Fibroblast of the aortic adventitia (primary cell): ENCODE measurements around the gene BEGAIN. TPM values are rescaled to one million over a fixed set of nuclear protein-coding genes. Genes with fewer than 3 reads are reported as not detected.

Experiments used
- DNase-seq: peaks from one replicate; pipeline ENCODE4 v3.0.0-alpha.2; 2010; ENCODE audit warnings: low read depth
- H3K4me3 ChIP-seq: 2 replicates; pipeline ENCODE4 v1.5.1; 2011; ENCODE audit warnings: low read depth, mild to moderate bottlenecking, control low read depth, low read length, moderate library complexity
- total RNA-seq: library from RNA; depleted of rRNA; stranded (reverse); fragments of >200 nt; gene quantifications from 2 replicates; pipeline ENCODE4 v1.2.3, GENCODE V29; 2012; ENCODE audit warnings: low replicate concordance
- TF ChIP-seq, protein P1 (sequence below): IDR thresholded peaks from 2 replicates; pipeline ENCODE4 v1.5.1; 2011; ENCODE audit warnings: mild to moderate bottlenecking, low read length, control low read depth, inconsistent platforms; ENCODE audit not compliant: insufficient read depth

The BEGAIN gene
- total RNA-seq, 1 donor = 0.18 TPM

GRCh38 chr14:100586403-100587085 lies 673 bp downstream of the BEGAIN start:
- no peak for DNase-seq

DNA sequence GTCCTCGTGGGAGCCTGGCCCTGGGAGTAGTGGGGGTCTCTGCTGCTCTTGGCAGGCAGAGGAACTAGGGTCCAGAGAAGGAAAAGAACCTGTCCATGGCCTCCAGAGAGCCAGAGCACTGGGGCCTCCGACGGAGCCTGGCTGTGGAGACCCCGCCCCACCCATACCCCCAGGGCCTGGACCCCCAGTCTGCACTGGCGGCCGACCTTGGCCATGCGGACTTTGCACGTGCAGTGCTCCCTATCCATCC lies 1.1 kb downstream of the BEGAIN start:
- TF ChIP-seq, protein P1, sequence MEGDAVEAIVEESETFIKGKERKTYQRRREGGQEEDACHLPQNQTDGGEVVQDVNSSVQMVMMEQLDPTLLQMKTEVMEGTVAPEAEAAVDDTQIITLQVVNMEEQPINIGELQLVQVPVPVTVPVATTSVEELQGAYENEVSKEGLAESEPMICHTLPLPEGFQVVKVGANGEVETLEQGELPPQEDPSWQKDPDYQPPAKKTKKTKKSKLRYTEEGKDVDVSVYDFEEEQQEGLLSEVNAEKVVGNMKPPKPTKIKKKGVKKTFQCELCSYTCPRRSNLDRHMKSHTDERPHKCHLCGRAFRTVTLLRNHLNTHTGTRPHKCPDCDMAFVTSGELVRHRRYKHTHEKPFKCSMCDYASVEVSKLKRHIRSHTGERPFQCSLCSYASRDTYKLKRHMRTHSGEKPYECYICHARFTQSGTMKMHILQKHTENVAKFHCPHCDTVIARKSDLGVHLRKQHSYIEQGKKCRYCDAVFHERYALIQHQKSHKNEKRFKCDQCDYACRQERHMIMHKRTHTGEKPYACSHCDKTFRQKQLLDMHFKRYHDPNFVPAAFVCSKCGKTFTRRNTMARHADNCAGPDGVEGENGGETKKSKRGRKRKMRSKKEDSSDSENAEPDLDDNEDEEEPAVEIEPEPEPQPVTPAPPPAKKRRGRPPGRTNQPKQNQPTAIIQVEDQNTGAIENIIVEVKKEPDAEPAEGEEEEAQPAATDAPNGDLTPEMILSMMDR = no peak
- DNase-seq = no peak
- no peak overlapping the region for H3K4me3 ChIP-seq

More at GRCh38 chr14:100586403-100587085, 673 bp downstream of the BEGAIN start:
- peak overlapping the region; percentile 48 for H3K4me3 ChIP-seq
- TF ChIP-seq, protein P1 = no peak

DNA sequence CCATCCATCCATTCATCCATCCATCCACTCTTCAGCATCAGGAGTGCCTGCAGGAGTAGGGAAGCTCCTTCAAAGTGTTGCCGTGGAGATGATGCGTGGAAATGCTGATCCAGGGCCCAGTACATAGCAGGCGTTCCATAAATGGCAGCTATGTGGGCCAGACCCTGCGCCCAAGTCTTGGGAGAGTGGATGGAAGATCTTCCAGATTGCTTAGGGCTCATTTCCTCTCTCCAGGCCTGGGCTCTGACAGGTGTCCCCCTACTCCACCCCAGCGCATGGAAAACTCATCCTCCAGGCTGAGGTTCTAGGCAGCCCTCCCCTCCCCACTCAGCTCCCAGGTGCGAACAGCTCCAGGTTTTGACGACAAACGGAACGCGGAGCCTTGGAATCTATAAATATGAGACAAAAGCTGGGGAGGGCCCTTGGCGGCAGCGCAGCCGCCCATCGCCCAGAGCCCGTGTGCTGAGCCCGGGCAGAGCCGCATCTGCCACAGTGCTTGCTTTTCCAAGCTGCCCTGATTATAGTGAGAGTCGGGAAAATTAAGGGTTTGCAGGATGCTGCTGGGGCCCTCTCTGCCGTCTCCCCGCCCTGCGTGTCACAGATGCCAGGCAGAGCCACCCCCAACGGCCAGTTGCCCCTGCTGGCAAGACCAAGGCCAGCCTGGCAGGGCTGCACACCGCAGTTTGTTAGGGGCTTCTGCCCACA lies 1.6 kb downstream of the BEGAIN start:
- DNase-seq = no peak
- H3K4me3 ChIP-seq = no peak overlapping the region
- TF ChIP-seq, protein P1 = no peak

DNA sequence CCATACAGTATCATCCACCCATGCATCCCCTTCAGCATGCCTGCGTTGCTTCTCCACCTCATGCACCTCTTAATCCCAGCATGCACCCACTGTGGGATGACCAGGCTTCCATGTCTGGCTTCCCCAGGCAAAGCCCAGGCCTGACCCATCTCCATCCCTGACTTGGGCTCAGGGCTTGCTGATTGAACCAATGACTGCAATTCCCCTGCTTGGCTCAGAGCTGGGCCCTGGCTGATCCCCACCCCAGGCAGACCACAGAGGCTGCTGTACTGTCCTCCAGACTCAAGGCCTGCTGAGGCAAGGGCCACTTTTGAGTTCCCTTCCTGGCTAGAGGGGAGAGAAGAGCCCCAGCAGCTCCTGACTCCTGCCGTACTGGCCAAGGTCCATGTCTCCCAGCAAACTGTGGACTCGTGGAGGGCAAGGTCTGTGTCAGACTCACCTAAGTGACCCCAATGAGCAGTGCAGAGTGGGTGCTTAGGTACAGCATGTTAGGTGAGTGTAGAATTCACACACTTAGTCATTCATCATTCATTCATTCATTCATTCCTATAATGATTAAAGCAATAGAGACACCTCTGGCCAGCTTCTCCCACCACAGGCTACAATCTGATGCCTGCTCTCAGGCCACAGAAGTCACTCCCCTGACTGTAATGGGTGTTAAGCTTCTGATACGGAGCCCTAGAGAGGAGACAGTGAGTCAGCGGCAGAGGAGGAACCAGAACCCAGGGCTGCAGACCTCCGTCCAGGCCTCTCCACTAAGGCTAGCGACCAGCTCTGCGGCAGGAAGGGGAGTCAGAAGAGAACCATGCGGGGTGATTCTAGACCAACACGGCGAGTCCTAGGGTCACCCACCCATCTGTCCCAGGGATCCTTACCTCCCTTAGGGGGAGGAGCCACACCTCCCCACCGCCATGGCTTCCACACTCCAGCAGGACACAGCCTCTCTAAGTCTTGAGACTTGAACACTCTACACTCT lies 2.9 kb downstream of the BEGAIN start:
- TF ChIP-seq, protein P1 = no peak
- DNase-seq = no peak
- H3K4me3 ChIP-seq = no peak overlapping the region

- H3K4me3 ChIP-seq = no peak overlapping the region
- TF ChIP-seq, protein P1 = no peak
Observed at GRCh38 chr14:100583245-100583644, 4.0 kb downstream of the BEGAIN start.

DNA sequence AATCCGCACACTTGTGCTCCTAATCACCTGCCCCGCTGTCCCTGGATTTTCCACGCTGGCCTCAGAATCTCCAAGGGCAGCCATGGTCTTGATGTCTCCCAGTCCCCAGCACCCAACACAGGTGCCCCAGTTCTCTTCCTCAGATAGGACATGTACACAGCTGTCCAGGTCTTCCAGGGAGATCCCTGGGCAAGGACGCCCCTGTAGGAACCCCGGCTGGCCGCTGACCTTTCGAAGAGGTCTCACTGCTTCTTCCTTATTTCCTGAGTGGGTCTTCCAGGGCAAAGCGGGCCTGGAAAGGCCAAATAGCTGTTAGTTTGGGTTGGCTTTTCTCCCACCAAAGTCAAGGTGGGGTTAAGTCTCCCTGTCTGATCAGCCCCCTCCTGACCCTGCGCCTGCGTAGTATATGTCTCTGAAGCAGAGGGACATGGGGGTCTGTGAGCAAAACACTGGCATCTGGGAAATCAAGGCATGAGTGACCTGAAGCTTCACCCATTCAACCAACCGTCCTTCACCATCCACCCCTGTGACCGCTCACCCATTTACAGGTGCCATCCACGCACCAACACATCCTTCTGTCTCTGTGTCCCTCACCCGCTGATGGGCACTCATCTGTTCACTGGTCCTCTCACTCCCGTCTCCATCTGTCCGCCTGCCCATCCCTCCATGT lies 4.6 kb downstream of the BEGAIN start:
- DNase-seq = no peak
- no peak overlapping the region for H3K4me3 ChIP-seq
- TF ChIP-seq, protein P1 = no peak

More at GRCh38 chr14:100583245-100583644, 4.0 kb downstream of the BEGAIN start:
- no peak for DNase-seq
